B cell (primary cell): ENCODE measurements around the gene CTIF. TPM values are rescaled to one million over a fixed set of nuclear protein-coding genes. Genes with fewer than 3 reads are reported as not detected.

ENCODE experiments used
- ATAC-seq: fragments of 200-7000 bp; cut with Tn5 transposase; one replicate; pipeline ENCODE4 v1.10.0; 2021; ENCODE audit warnings: low read depth, mild to moderate bottlenecking, moderate number of reproducible peaks, moderate library complexity
- CTCF ChIA-PET: fragments of 350-600 bp; sonication (Branson Sonifier 250); formaldehyde crosslinking; loops from one replicate; lab custom pipeline; 2021; ENCODE audit warnings: antibody characterized with exemption, inconsistent platforms; lab: Charles Lee
- POLR2A ChIA-PET: fragments of 350-600 bp; sonication (Branson Sonifier 250); formaldehyde crosslinking; loops from one replicate; lab custom pipeline; 2021; ENCODE audit warnings: antibody characterized with exemption; lab: Charles Lee
- DNase-seq: peaks from one replicate; pipeline ENCODE4 v3.0.0; 2013
- H2AFZ ChIP-seq: 2 replicates; pipeline ENCODE4 v1.6.1; 2012; ENCODE audit warnings: mild to moderate bottlenecking, low read depth, low read length; ENCODE audit not compliant: insufficient read depth, poor library complexity, severe bottlenecking
- H3K27ac ChIP-seq, 2 donors: 1 replicate in 1 of 2; 2 replicates in 1 of 2; pipeline ENCODE4 v1.5.1; 2012 to 2013; ENCODE audit warnings: low read length in 2 of 2, mild to moderate bottlenecking in 2 of 2, moderate library complexity in 1 of 2
- H3K27me3 ChIP-seq, 4 experiments: fragments of 200-600 bp in 1 of 4; sonication (generic) in 1 of 4; replicated peaks in 1 of 4; 1 replicate in 2 of 4; 2 replicates in 2 of 4; pipeline versions ENCODE4 v1.6.1 to v1.7.0; 2013 to 2016; ENCODE audit warnings: low read length in 3 of 4, mild to moderate bottlenecking in 2 of 4, mixed read lengths in 1 of 4, moderate library complexity in 1 of 4; ENCODE audit not compliant: insufficient read depth in 4 of 4, control insufficient read depth in 3 of 4; ENCODE audit errors: control extremely low read depth in 1 of 4
- H3K36me3 ChIP-seq, 2 experiments: replicated peaks in 1 of 2; 1 replicate in 1 of 2; 2 replicates in 1 of 2; pipeline versions ENCODE4 v1.6.1 to v1.7.1; 2013; ENCODE audit warnings: low read length in 1 of 2; ENCODE audit not compliant: insufficient read depth in 2 of 2, control insufficient read depth in 1 of 2; ENCODE audit errors: control extremely low read depth in 1 of 2, extremely low read depth in 1 of 2
- H3K4me1 ChIP-seq, 2 donors: fragments of 200-600 bp in 1 of 2; sonication (generic) in 1 of 2; 1 replicate in 1 of 2; 2 replicates in 1 of 2; pipeline versions ENCODE4 v1.5.1 to v1.6.1; 2013 to 2017; ENCODE audit warnings: low read length in 2 of 2; ENCODE audit not compliant: control insufficient read depth in 2 of 2, insufficient read depth in 2 of 2
- H3K4me2 ChIP-seq: replicated peaks from 2 replicates; pipeline ENCODE3; 2012; ENCODE audit warnings: mild to moderate bottlenecking, low read depth, low read length; ENCODE audit not compliant: poor library complexity, severe bottlenecking
- H3K4me3 ChIP-seq, 5 experiments: fragments of 200-600 bp in 1 of 5; sonication (generic) in 1 of 5; 1 replicate in 3 of 5; 2 replicates in 2 of 5; pipeline versions ENCODE4 v1.5.1 to v1.7.0; 2011 to 2016; ENCODE audit warnings: low read length in 4 of 5, mild to moderate bottlenecking in 4 of 5, low read depth in 2 of 5, control low read depth in 1 of 5, moderate library complexity in 1 of 5; ENCODE audit not compliant: insufficient read depth in 1 of 5; ENCODE audit errors: control extremely low read depth in 1 of 5, extremely low read depth in 1 of 5
- H3K79me2 ChIP-seq: fragments of 200-600 bp; sonication (generic); one replicate; pipeline ENCODE4 v1.6.0; 2016; ENCODE audit warnings: low read length; ENCODE audit not compliant: control insufficient read depth, insufficient read depth
- H3K9ac ChIP-seq: fragments of 200-600 bp; sonication (generic); 2 replicates; pipeline ENCODE4 v1.6.1; 2017; ENCODE audit warnings: mild to moderate bottlenecking, low read length, moderate library complexity
- H3K9me3 ChIP-seq, 3 donors: one replicate each; pipeline versions ENCODE4 v1.6.1 to v1.7.1; 2013; ENCODE audit warnings: low read length in 2 of 3; ENCODE audit not compliant: control insufficient read depth in 2 of 3, insufficient read depth in 1 of 3; ENCODE audit errors: control extremely low read depth in 1 of 3
- H4K20me1 ChIP-seq: 2 replicates; pipeline ENCODE4 v1.6.0; 2012; ENCODE audit warnings: mild to moderate bottlenecking, low read length; ENCODE audit not compliant: insufficient read depth, control insufficient read depth, poor library complexity, severe bottlenecking
- H3K27ac Mint-ChIP-seq: one replicate; pipeline ENCODE4 v1.8.0; 2021; ENCODE audit warnings: mixed read lengths
- H3K27me3 Mint-ChIP-seq: one replicate; pipeline ENCODE4 v1.8.0; 2021; ENCODE audit warnings: mixed read lengths
- H3K4me1 Mint-ChIP-seq: one replicate; pipeline ENCODE4 v1.8.0; 2021; ENCODE audit warnings: mixed read lengths
- H3K4me3 Mint-ChIP-seq: one replicate; pipeline ENCODE4 v1.8.0; 2021; ENCODE audit warnings: mixed read lengths
- H3K9me3 Mint-ChIP-seq: one replicate; pipeline ENCODE4 v1.8.0; 2022; ENCODE audit warnings: mixed read lengths; ENCODE audit not compliant: insufficient read depth
- EZH2 ChIP-seq: IDR thresholded peaks from 2 replicates; pipeline ENCODE4 v1.6.1; 2012; ENCODE audit warnings: borderline replicate concordance, low read depth, mild to moderate bottlenecking, moderate library complexity, low read length; ENCODE audit not compliant: insufficient read depth, poor library complexity, severe bottlenecking
- WGBS: methylation state at CpG from one replicate; pipeline ENCODE4 v1.1.5; 2013; ENCODE audit warnings: missing lambda C conversion rate; ENCODE audit not compliant: insufficient coverage; 5-methylcytosine and 5-hydroxymethylcytosine counted together
- intact Hi-C: fragments of 100-400 bp; cut with micrococcal nuclease; formaldehyde crosslinking; loops from one replicate; pipeline ENCODE4 v1.10.0; 2022
- polyA plus RNA-seq: library from polyadenylated mRNA; depleted of rRNA; stranded (reverse); fragments of >200 nt; gene quantifications from 2 replicates; pipeline ENCODE4 v1.2.3, GENCODE V29; 2012
- total RNA-seq, 2 donors: library from RNA; stranded (reverse); fragments of 120-200 nt in 1 of 2; gene quantifications; 1 replicate in 1 of 2; 2 replicates in 1 of 2; pipeline versions ENCODE4 v1.2.3 to v1.2.4, GENCODE V29; 2013 to 2022
- TF ChIP-seq, protein P1 (sequence below): fragments of 200-600 bp; IDR thresholded peaks from one replicate; pipeline ENCODE4 v1.8.0; 2022; ENCODE audit warnings: antibody characterized with exemption, mild to moderate bottlenecking

The CTIF gene
- total and polyA plus RNA-seq, 2 donors (not counting 1 experiment from before 2014, with no cell fraction given): 3.6 to 16.2 TPM

DNA sequence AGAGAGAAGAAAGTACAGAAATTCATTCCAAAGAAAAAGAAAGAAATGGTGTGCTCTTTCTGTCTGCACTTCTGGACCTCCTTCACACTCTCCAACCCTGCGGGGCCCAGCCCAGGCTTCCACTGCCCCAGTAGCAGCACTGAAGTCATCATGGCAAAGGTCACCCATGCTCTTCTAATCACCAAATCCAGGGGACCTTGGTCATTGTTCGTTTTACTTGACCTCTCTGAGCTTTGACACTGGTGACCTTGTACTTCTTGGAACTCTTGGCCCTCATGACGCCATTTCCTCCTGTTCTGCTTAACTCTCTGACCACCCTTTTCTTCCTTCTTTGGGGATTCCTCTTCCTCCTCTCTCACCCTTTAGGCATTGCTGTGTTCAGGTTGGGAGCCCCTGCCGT lies 306.3 kb downstream of the CTIF start:
- Histone ChIP-seq H3K4me3 (no peak overlapping the region), H3K27ac (no peak overlapping the region), H4K20me1 (no peaks in the 10 kb centered on the region), H3K9ac (no peak overlapping the region), H3K9me3 (no peaks in the 10 kb centered on the region), H3K79me2 (no peaks in the 10 kb centered on the region), H3K4me2 (no peak overlapping the region), H2AFZ (no peak overlapping the region), H3K36me3 (no peaks in the 10 kb centered on the region), H3K4me1 (peaks cover 19 to 32% of the 10 kb centered on the region in 2 donors), H3K27me3 (no peaks in the 10 kb centered on the region)
- DNase-seq: no peak
- WGBS: 95% methylated on average over 4 of the region's 4 CpGs
- Mint-ChIP-seq H3K27me3 (no peaks in the 10 kb centered on the region), H3K4me3 (no peak overlapping the region), H3K9me3 (no peaks in the 10 kb centered on the region), H3K4me1 (peaks cover 20% of the 10 kb centered on the region), H3K27ac (no peak overlapping the region)
- intact Hi-C loops: no loop called here
- ChIA-PET CTCF (no interaction called here), POLR2A (no interaction called here)
- TF ChIP-seq, protein P1, sequence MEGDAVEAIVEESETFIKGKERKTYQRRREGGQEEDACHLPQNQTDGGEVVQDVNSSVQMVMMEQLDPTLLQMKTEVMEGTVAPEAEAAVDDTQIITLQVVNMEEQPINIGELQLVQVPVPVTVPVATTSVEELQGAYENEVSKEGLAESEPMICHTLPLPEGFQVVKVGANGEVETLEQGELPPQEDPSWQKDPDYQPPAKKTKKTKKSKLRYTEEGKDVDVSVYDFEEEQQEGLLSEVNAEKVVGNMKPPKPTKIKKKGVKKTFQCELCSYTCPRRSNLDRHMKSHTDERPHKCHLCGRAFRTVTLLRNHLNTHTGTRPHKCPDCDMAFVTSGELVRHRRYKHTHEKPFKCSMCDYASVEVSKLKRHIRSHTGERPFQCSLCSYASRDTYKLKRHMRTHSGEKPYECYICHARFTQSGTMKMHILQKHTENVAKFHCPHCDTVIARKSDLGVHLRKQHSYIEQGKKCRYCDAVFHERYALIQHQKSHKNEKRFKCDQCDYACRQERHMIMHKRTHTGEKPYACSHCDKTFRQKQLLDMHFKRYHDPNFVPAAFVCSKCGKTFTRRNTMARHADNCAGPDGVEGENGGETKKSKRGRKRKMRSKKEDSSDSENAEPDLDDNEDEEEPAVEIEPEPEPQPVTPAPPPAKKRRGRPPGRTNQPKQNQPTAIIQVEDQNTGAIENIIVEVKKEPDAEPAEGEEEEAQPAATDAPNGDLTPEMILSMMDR: no peak
- no peak for TF ChIP-seq EZH2
- no peak for ATAC-seq

DNA sequence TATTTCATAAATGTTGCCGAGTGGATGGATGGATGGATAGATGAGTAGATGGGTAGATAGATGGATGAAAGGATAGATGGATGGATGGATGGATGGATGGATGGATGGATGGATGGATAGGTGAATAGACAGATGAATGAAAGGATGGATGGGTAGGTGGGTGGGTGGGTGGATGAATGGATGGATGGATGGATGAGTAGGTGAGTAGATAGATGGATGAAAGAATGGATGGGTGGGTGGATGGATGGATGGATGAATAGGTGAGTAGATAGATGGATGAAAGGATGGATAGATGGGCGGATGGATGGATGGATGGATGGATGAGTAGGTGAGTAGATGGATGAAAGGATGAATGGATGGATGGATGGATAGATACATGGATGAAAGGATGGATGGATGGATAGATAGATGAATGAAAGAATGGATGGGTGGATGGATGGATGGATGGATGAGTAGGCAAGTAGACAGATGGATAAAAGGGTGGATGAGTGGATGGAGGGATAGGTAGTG lies 307.6 kb downstream of the CTIF start:
- no peak overlapping the region for H3K4me3 ChIP-seq
- ChIA-PET CTCF (no interaction called here), POLR2A (no interaction called here)
- no peak overlapping the region for H3K27ac Mint-ChIP-seq
- H2AFZ ChIP-seq: no peak overlapping the region
- no peaks in the 10 kb centered on the region for H3K79me2 ChIP-seq
- H3K9ac ChIP-seq: no peak overlapping the region
- H3K9me3 ChIP-seq: no peaks in the 10 kb centered on the region
- H3K9me3 Mint-ChIP-seq: no peaks in the 10 kb centered on the region
- H3K4me1 Mint-ChIP-seq: peaks cover 22% of the 10 kb centered on the region
- 94% methylated on average over 2 of the region's 2 CpGs for WGBS
- no peaks in the 10 kb centered on the region for H3K27me3 Mint-ChIP-seq
- peaks cover 19 to 30% of the 10 kb centered on the region in 2 donors for H3K4me1 ChIP-seq
- no peak for TF ChIP-seq EZH2
- TF ChIP-seq, protein P1: no peak
- ATAC-seq: no peak
- H3K4me3 Mint-ChIP-seq: no peak overlapping the region
- intact Hi-C loops: no loop called here
- no peak overlapping the region for H3K4me2 ChIP-seq
- H4K20me1 ChIP-seq: no peaks in the 10 kb centered on the region
- no peak overlapping the region for H3K27ac ChIP-seq
- no peaks in the 10 kb centered on the region for H3K27me3 ChIP-seq
- H3K36me3 ChIP-seq: no peaks in the 10 kb centered on the region
- no peak for DNase-seq
